Measurements from ENCODE around the gene DNHD1. TPM values are rescaled to one million over a fixed set of nuclear protein-coding genes. Genes with fewer than 3 reads are reported as not detected.

The DNHD1 gene
- total and polyA plus RNA-seq, 9 of the 15 experiments (the other 6 are each of a cell fraction or from before 2014, with no cell fraction given): 0.82 to 9.7 (median 3.8) TPM

DNA sequence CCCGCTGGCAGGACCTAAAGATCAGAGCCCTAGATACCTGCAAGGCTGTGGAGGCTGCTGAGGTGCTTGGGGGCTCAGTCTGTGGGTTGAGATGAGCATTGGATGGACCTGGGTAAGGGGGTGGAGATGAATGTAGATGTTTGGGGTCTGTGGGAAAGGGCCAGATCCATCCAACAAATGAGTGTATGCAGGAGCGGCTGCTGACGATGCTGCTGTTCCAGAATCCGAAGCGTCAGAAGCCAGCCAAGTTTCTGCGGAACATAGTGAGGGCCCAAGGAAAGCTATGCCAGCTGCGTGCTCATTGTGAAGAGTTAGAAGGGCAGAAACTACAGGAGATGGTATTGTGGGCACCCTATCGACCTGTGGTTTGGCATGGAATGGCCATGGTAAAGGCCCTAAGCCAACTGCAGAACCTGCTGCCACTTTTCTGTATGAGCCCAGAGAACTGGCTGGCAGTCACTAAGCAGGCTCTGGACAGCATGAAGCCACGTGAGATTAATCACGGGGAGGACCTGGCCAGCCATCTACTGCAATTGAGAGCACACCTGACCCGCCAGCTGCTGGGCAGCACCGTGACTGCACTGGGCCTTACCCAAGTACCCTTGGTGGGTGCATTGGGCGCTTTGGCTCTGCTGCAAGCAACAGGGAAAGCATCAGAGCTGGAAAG lies 69.8 kb downstream of the DNHD1 start:
- POLR2A ChIA-PET: interaction anchor here (2.6 kb wide), 1 partner anchor 11 kb away, joined by 19 read pairs; no protein-coding TSS in a partner anchor
- BruUV-seq (replicated peaks): no TSS peak
- in situ Hi-C loops (cut with MboI): no loop called here

DNA sequence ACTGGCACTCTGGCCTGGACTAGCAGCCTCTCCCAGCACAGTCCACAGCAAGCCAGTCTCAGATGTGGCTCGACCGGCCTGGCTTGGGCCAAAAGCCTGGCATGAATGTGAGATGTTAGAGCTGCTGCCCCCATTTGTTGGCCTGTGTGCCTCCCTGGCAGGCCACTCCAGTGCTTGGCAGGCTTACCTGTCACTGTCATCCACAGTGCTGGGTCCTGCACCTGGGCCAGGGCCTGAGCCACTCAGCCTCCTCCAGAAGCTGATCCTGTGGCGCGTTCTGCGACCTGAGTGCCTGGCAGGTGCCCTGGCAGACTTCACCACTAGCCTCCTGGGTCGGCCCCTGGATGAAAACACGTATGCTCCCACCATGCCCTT lies 70.3 kb downstream of the DNHD1 start:
- H3K79me2 ChIP-seq (ENCODE audit: control insufficient read depth, insufficient read depth, low read length): no peaks in the 10 kb centered on the region
- no peak overlapping the region for H3K4me3 ChIP-seq
- FAIRE-seq (no peak), DNase-seq (ENCODE audit: extremely low read depth in 1 of 4, low spot score in 3 of 4) (no peak), ATAC-seq (no peak)
- ChIA-PET CTCF (ENCODE audit: low intra/inter-chr PET ratio) (no interaction called here), POLR2A (interaction anchor here (1.5 to 2.6 kb wide), 2 partner anchors 12 to 13 kb away, joined by 8 to 19 read pairs; no protein-coding TSS in a partner anchor)
- H3K4me2 ChIP-seq (ENCODE audit: insufficient read depth, low read length): no peak overlapping the region
- peaks cover 51 to 61% of the 10 kb centered on the region in 2 experiments for H3K4me1 ChIP-seq (replicated peaks in 1 of 2; ENCODE audit: control insufficient read depth in 2 of 2, insufficient read depth in 2 of 2, low read length in 2 of 2)
- H2AFZ ChIP-seq (ENCODE audit: low read depth, low read length): no peak overlapping the region
- WGBS (ENCODE audit: insufficient coverage, low coverage, missing lambda C conversion rate): 92% methylated on average over 7 of the region's 7 CpGs
- intact Hi-C loops (cut with micrococcal nuclease) (no loop called here), in situ Hi-C loops (cut with MboI) (no loop called here)
- H4K20me1 ChIP-seq (replicated peaks; ENCODE audit: control insufficient read depth, insufficient read depth, low read length): no peaks in the 10 kb centered on the region
- peak overlapping the region in 1 of 2 experiments; percentile 43; a peak in 1 of 4 replicates for H3K9ac ChIP-seq (ENCODE audit: insufficient read depth in 1 of 2, low read depth in 2 of 2, low read length in 2 of 2)
- no peaks in the 10 kb centered on the region for H3K9me3 ChIP-seq (replicated peaks; ENCODE audit: control insufficient read depth, insufficient read depth, low read depth, low read length)
- BruUV-seq (replicated peaks): no TSS peak
- H3K36me3 ChIP-seq (ENCODE audit: control insufficient read depth, insufficient read depth, low read length): no peaks in the 10 kb centered on the region
- H3K9me1 ChIP-seq (ENCODE audit: control insufficient read depth, insufficient read depth, low read length): peaks cover 14% of the 10 kb centered on the region
- TF ChIP-seq JUND (IDR thresholded peaks at IDR 0.05; ENCODE audit: borderline replicate concordance, low read depth, low read length) (no peak), JUND (tag; IDR thresholded peaks at IDR 0.05; ENCODE audit: borderline replicate concordance, low read depth, low read length) (no peak), NR4A1 (CRISPR knock-in tag; IDR thresholded peaks at IDR 0.05) (no peak), NR4A1 (tag; IDR thresholded peaks at IDR 0.05) (no peak)
- TF ChIP-seq, protein P1, sequence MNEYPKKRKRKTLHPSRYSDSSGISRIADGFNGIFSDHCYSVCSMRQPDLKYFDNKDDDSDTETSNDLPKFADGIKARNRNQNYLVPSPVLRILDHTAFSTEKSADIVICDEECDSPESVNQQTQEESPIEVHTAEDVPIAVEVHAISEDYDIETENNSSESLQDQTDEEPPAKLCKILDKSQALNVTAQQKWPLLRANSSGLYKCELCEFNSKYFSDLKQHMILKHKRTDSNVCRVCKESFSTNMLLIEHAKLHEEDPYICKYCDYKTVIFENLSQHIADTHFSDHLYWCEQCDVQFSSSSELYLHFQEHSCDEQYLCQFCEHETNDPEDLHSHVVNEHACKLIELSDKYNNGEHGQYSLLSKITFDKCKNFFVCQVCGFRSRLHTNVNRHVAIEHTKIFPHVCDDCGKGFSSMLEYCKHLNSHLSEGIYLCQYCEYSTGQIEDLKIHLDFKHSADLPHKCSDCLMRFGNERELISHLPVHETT (CRISPR knock-in tag; conservative IDR thresholded peaks at IDR 0.05 in 1 of 2, IDR thresholded peaks at IDR 0.05 in 1 of 2): no peak
- H3K27me3 ChIP-seq (ENCODE audit: control insufficient read depth in 2 of 2, insufficient read depth in 2 of 2, low read length in 2 of 2): no peaks in the 10 kb centered on the region
- H3K27ac ChIP-seq (ENCODE audit: extremely low read depth, low read depth, low read length): no peak overlapping the region

More for the DNA sequence above, 69.8 kb downstream of the DNHD1 start:
- TF ChIP-seq NBN (IDR thresholded peaks at IDR 0.05; ENCODE audit: low read depth): no peak
- TF ChIP-seq FUS (optimal IDR thresholded peaks at IDR 0.05; ENCODE audit: low read depth, low read length): no peak
- TF ChIP-seq POLR2G (IDR thresholded peaks at IDR 0.05; ENCODE audit: low read depth, low read length): no peak
- no peak for TF ChIP-seq PHB2 (IDR thresholded peaks at IDR 0.05; ENCODE audit: low read depth)
- no peak for TF ChIP-seq NCOR1 (IDR thresholded peaks at IDR 0.05)
- TF ChIP-seq TAF1 (IDR thresholded peaks at IDR 0.05; ENCODE audit: control insufficient read depth, extremely low read depth, insufficient read depth, low read length, severe bottlenecking): no peak
- no peak for TF ChIP-seq GABPA (tag; conservative IDR thresholded peaks at IDR 0.05; ENCODE audit: low read depth)
- TF ChIP-seq XRCC3 (IDR thresholded peaks at IDR 0.05): no peak
- TF ChIP-seq SIRT6 (IDR thresholded peaks at IDR 0.05; ENCODE audit: low read depth, low read length): no peak
- TF ChIP-seq SP1 (CRISPR knock-in tag; IDR thresholded peaks at IDR 0.05): no peak
- H3K36me3 ChIP-seq (ENCODE audit: control insufficient read depth, insufficient read depth, low read length): no peaks in the 10 kb centered on the region
- peak overlapping the region in 1 of 2 experiments; percentile 43; a peak in 1 of 4 replicates for H3K9ac ChIP-seq (ENCODE audit: insufficient read depth in 1 of 2, low read depth in 2 of 2, low read length in 2 of 2)
- 81% methylated on average over 13 of the region's 13 CpGs for WGBS (ENCODE audit: insufficient coverage, low coverage, missing lambda C conversion rate)
- H3K27ac ChIP-seq (ENCODE audit: extremely low read depth, low read depth, low read length): no peak overlapping the region
- no peak overlapping the region for H3K4me2 ChIP-seq (ENCODE audit: insufficient read depth, low read length)
- intact Hi-C loops (cut with micrococcal nuclease): no loop called here
- no peak overlapping the region for H2AFZ ChIP-seq (ENCODE audit: low read depth, low read length)
- no peaks in the 10 kb centered on the region for H3K79me2 ChIP-seq (ENCODE audit: control insufficient read depth, insufficient read depth, low read length)
- H3K27me3 ChIP-seq (ENCODE audit: control insufficient read depth in 2 of 2, insufficient read depth in 2 of 2, low read length in 2 of 2): no peaks in the 10 kb centered on the region
- peaks cover 14% of the 10 kb centered on the region for H3K9me1 ChIP-seq (ENCODE audit: control insufficient read depth, insufficient read depth, low read length)
- no peak for FAIRE-seq
- DNase-seq (ENCODE audit: extremely low read depth in 1 of 4, low spot score in 3 of 4): no peak
- peaks cover 51 to 61% of the 10 kb centered on the region in 2 experiments for H3K4me1 ChIP-seq (replicated peaks in 1 of 2; ENCODE audit: control insufficient read depth in 2 of 2, insufficient read depth in 2 of 2, low read length in 2 of 2)
- no peak for ATAC-seq
- H3K9me3 ChIP-seq (replicated peaks; ENCODE audit: control insufficient read depth, insufficient read depth, low read depth, low read length): no peaks in the 10 kb centered on the region
- no peak overlapping the region for H3K4me3 ChIP-seq
- CTCF ChIA-PET (ENCODE audit: low intra/inter-chr PET ratio): no interaction called here
- H4K20me1 ChIP-seq (replicated peaks; ENCODE audit: control insufficient read depth, insufficient read depth, low read length): no peaks in the 10 kb centered on the region
